ENCODE measurements around the gene RAB12. TPM values are rescaled to one million over a fixed set of nuclear protein-coding genes. Genes with fewer than 3 reads are reported as not detected.

The RAB12 gene
- total RNA-seq, 1 experiment from 2014 or later: 51.3 TPM

DNA sequence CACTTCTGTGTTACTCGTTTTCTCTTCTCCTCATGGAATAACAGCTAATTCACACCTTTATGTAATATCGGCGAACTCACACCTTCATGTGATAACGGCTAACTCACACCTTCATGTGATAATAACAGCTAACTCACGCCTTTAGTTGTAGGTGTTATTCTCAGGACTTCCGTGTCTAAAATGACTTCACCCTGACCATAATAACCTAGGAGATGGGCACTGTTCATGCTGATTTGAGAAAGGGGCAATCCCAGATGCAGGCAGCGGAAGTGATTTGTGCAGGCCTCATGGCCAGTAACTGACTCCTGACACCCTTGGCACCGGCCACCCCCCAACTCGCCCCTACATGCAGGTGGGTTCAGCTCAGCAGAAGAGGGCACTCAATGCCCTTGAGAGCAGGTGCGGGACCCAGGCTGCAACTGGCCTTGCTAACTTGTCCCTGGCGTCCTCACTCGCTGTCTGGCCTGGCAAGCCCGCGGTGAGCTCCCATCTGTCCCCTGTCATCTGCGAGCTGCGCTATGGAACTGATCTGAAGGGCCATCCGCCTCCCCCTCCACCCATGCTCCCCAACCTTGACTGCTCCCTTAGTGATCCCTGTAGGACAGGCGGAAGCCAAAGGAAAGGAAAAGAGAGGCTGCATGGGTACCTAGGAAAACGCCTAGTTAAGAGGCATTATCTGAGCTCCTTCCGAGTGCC, 53.5 kb downstream of the RAB12 start:
- H3K27ac Mint-ChIP-seq: peak overlapping the region in 1 of 3 experiments; percentile 50; a peak in 2 of 7 replicates
- Histone ChIP-seq H3K23ac (ENCODE audit: insufficient read length, low read depth, low read length) (no peak overlapping the region), H3K4me2 (ENCODE audit: insufficient read depth, insufficient read length, low read length) (no peak overlapping the region), H2BK15ac (ENCODE audit: low read depth, low read length) (no peak overlapping the region), H3K9me3 (ENCODE audit: control insufficient read depth, low read depth, low read length) (no peaks in the 10 kb centered on the region), H3K4ac (ENCODE audit: low read depth, low read length) (no peak overlapping the region), H3K56ac (ENCODE audit: insufficient read length, low read depth, low read length) (no peak overlapping the region), H3K79me2 (ENCODE audit: insufficient read depth, low read length) (no peaks in the 10 kb centered on the region), H3K18ac (ENCODE audit: insufficient read length, low read depth, low read length) (peak overlapping the region; percentile 2), H3K4me1 (ENCODE audit: insufficient read depth, low read length) (peaks cover 7% of the 10 kb centered on the region), H3K27me3 (ENCODE audit: insufficient read depth, low read length) (no peaks in the 10 kb centered on the region), H4K91ac (ENCODE audit: insufficient read length, low read depth, low read length) (no peak overlapping the region), H3K79me1 (ENCODE audit: insufficient read depth, low read depth, low read length, poor library complexity, severe bottlenecking) (no peaks in the 10 kb centered on the region), H3K9ac (ENCODE audit: extremely low read depth, insufficient read length, low read length) (no peak overlapping the region), H2AFZ (ENCODE audit: low read length) (no peak overlapping the region), H2BK120ac (ENCODE audit: low read depth, low read length, poor library complexity, severe bottlenecking) (no peak overlapping the region), H3K27ac (ENCODE audit: insufficient read length, low read depth, low read length) (no peak overlapping the region), H4K8ac (replicated peaks; ENCODE audit: insufficient read length, low read depth, low read length) (no peak overlapping the region), H2BK12ac (ENCODE audit: insufficient read length, low read depth, low read length) (no peak overlapping the region), H2BK5ac (ENCODE audit: insufficient read length, low read length) (no peak overlapping the region), H4K20me1 (ENCODE audit: control insufficient read depth, insufficient read depth, insufficient read length) (no peaks in the 10 kb centered on the region), H4K5ac (ENCODE audit: insufficient read length, low read depth, low read length) (no peak overlapping the region), H3K14ac (ENCODE audit: insufficient read depth, low read length) (peak overlapping the region; percentile 58; the same call in 1 of the 2 replicates), H2AK5ac (ENCODE audit: insufficient read length, low read length) (no peak overlapping the region), H2BK20ac (ENCODE audit: low read depth, low read length, poor library complexity, severe bottlenecking) (no peak overlapping the region), H3T11ph (ENCODE audit: low read length) (no peak overlapping the region), H3K23me2 (ENCODE audit: insufficient read length, low read depth, low read length, poor library complexity, severe bottlenecking) (no peaks in the 10 kb centered on the region)
- H3K9me3 Mint-ChIP-seq: no peaks in the 10 kb centered on the region; a peak in 1 of 5 replicates
- peak overlapping the region in 1 of 2 experiments; percentile 49; a peak in 2 of 5 replicates for H3K4me3 Mint-ChIP-seq
- H3K36me3 Mint-ChIP-seq (ENCODE audit: insufficient read depth in 1 of 3, low read depth in 3 of 3): peaks cover 0 to 2% (median 0%) of the 10 kb centered on the region in 3 experiments; a peak in 2 of 7 replicates
- no CpG with 5 or more reads among the region's 20 CpGs for WGBS (ENCODE audit: extremely low coverage, insufficient read length, low lambda C conversion rate)
- no peak for DNase-seq
- H3K4me1 Mint-ChIP-seq: peaks cover 37 to 40% of the 10 kb centered on the region in 2 experiments
- no peaks in the 10 kb centered on the region for H3K27me3 Mint-ChIP-seq (ENCODE audit: low read depth)
- TF ChIP-seq, protein P1, sequence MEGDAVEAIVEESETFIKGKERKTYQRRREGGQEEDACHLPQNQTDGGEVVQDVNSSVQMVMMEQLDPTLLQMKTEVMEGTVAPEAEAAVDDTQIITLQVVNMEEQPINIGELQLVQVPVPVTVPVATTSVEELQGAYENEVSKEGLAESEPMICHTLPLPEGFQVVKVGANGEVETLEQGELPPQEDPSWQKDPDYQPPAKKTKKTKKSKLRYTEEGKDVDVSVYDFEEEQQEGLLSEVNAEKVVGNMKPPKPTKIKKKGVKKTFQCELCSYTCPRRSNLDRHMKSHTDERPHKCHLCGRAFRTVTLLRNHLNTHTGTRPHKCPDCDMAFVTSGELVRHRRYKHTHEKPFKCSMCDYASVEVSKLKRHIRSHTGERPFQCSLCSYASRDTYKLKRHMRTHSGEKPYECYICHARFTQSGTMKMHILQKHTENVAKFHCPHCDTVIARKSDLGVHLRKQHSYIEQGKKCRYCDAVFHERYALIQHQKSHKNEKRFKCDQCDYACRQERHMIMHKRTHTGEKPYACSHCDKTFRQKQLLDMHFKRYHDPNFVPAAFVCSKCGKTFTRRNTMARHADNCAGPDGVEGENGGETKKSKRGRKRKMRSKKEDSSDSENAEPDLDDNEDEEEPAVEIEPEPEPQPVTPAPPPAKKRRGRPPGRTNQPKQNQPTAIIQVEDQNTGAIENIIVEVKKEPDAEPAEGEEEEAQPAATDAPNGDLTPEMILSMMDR (conservative IDR thresholded peaks at IDR 0.05): no peak
